ENCODE measurements around the gene RHBDF2.

Gene RHBDF2

DNA sequence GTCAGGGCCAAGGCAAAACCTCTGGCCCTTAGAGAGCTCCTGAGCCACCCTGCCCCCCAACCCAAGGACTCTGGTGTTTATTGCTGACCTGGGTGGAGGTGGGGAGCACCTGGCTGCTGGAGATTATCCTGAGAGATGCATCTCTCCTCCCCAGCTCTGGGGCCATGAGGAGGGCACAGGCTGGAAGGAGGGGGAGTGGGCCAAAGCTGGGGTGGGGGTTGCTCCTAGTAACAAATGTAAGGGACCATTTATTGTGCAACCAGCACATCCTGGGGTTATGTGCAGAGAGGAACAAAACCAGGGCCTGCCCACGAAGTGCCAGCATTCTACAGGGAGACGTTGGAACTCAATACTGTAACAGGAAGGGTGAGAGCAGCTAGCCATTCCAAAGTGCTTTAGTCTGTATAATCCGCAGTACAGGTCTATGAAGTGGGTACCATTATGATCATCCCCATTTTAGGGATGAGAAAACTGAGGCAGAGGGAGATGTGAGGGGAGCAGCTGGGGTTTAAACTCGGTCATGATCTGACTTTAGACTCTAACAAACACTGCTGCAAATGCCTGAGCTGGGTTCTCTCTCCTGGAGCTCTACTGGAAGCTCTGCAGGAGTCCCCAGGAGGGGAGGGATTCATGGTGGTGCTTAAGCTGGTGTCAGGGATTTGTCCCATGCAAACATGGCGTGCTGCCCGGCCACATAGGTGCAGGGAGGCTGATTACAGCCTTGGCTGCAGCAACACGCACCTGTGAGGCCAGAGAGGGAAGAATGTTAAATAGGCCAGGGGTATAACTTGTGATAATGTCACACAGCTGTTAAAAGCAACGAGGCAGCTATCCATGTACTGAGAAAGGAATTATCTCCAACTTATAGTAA is 1.4 kb upstream of the RHBDF2 start:
- DNase-seq (ENCODE audit: low read depth in 3 of 3, low spot score in 1 of 3): no peak

GRCh38 chr17:76501827-76502307 is 644 bp upstream of the RHBDF2 start:
- no peak for DNase-seq (ENCODE audit: low read depth in 3 of 3, low spot score in 1 of 3)

DNA sequence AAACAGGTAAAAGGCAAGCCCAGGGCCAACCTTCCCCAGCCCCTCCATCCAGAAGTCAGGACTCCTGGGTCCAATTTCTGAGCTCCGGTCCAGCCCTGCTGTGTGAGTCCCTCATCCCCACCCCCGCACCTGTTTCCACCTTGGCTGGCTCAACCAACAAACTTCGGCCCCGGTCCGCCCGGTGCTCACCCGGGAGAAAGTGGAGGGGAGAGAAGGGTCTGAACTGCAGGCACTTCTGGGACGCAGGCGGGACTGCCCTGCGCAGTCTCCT is 541 bp downstream of the RHBDF2 start:
- DNase-seq (ENCODE audit: low read depth in 3 of 3, low spot score in 1 of 3): no peak

DNA sequence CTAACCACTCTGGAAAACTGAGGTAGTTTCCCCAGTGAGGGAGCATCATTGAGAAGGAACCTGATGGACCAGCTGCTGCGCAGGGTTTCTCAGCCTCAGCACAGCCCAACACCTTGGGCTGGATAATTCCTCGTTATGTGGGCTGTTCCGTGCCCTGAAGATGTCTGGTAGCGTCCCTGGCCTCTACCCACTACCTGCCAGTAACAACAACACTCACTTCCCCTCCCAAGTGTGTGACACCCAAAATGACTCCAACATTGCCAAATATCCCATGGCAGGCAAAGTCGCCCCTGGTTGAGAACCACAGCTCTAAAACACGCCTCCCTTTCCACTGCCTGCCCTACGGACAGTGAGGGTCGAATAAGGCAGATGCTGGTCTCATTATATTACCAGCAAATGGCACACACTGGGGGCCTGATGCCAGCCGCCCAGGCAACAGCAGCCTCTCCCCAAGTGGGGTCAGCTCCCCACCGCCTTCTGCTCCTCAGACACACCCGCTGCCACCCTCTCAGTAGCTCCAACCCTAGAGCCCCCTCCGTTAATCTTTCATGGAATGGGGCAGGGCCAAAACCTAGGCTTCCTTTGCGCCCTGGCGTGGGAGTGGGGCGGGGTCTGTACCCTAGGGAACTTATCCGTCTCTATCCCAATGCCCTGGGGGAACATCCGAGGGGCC is 1.0 kb downstream of the RHBDF2 start:
- no peak for DNase-seq (ENCODE audit: low read depth in 3 of 3, low spot score in 1 of 3)

- DNase-seq (ENCODE audit: low read depth in 3 of 3, low spot score in 1 of 3): no peak
Measured at GRCh38 chr17:76499267-76499667, 2.0 kb downstream of the RHBDF2 start.

GRCh38 chr17:76498876-76499251 is 2.4 kb downstream of the RHBDF2 start:
- DNase-seq (ENCODE audit: low read depth in 3 of 3, low spot score in 1 of 3): no peak

DNA sequence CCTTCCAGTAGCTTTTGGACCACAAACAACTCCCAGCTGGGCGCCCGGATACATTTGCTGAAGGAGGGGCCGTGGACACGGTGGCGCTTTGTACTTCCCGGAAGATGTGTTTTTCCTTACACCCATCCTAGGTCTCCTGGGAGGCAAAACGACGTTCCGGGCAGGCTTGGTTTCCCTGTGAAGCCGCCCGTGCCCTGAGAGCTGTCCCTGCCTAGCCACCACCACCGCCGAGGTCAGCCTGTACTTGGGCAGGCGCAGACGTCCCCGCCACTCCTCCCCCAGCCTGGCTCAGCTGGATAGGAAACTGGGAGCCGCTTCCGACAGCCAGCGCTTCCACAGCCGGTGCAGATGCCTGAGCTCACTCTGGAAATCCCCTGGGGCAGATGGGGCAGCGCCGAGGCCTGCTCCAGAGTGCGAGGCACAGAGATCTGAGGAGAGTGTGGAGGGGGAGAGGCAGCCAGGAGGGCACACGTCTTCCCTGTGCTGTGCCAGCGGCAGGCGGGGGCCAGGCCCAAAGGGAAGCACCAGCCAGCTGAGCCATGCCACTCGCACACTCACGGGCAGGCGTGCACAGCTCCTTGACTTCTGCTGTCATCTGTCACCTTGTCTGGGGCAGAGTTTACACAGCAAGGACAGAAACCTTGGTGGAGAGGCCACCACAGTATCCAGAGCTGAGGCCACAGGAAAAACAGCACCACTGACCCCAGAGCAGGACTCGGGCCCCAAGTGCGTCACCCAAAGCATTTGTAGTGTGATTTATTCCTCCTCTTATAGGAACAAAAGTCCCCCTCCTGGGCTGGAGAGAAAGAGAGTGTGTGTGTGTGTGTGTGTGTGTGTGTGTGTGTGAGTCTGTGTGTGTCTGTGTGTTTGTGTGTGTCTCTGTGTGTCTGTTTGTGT is 3.0 kb downstream of the RHBDF2 start:
- DNase-seq (ENCODE audit: low read depth in 3 of 3, low spot score in 1 of 3): no peak

- no peak for DNase-seq (ENCODE audit: low read depth in 3 of 3, low spot score in 1 of 3)
Measured at GRCh38 chr17:76497699-76497978, 3.6 kb downstream of the RHBDF2 start.

DNA sequence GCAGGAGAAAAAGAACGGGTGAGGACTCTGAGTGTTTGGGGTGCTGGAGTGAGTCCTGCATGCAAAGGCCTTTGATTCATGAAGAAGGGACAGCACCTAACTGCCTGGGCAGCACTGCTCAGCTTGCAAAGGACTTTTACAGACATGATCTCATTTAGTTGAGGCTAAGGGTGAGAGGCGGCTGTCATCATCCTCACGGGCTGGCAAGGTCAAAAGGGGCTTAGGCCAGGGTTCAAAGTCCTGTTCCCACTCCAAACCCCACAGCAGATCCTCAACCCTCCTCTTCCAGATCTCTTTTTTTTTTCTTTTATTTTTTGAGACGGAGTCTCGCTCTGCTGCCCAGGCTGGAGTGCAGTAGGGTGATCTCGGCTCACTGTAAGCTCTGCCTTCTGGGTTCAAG is 4.8 kb downstream of the RHBDF2 start:
- DNase-seq (ENCODE audit: low read depth in 3 of 3, low spot score in 1 of 3): no peak

DNA sequence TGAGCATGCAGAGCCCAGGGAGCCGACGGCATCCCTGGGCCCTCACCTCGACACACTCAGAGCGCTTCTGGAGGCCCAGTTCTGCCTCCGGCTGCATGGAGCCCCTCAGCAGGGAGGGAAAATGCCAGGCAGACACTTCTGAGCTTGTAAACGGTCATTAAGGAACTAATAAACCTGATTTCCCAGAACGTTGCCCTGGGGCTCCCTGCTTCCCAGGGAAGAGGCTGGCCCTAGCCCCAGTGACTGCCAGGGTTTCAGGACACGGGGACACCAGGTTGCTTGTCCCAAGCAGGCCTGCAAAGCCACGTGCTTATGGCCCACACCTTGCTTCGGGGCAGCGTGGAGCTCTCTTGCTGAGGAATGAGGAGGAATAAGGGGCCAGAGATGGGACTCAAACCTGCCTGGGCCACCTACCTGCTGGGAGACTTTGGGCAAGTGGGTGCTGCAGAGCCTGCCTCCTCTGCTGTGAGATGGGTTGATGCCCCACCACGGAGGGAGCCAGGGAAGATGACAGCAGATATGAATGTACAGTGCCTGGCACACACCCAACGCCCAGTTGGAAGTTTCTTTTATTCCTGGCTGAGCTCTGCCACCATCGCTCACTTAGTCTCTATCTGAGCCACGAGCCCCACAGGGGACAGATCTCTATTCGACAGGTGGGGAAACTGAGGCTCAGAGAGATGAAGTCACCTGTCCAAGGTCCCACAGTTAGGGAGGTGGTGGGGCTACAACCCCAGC is 5.4 kb downstream of the RHBDF2 start:
- DNase-seq (ENCODE audit: low read depth in 3 of 3, low spot score in 1 of 3): no peak

- no peak for DNase-seq (ENCODE audit: low read depth in 3 of 3, low spot score in 1 of 3)
Measured at GRCh38 chr17:76493505-76494167, 7.6 kb downstream of the RHBDF2 start.

DNA sequence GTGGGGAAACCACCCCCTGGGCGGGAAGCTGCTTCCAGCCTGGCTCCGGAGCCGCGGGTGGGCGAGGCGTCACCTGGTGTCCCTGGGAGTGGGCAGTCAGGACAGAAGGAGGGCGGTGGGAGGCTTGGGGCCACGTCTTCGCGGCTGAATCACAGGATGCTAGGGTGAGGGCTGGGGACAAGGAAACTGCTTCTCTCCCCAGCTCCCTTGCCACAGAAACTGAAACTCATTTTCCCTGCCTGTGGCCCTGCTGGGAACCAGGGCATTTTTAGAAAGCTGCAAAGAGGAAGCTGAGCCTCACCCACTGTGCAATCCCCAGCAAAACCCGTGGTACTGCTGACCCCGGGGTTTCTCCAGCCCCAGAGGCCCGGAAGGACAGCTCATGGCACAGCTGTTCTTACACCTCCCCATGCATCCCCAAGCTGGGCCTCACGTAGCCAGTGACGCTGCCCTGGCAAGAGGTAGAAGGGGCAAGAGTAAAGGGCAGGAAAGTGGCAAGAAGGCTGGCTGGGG is 8.2 kb downstream of the RHBDF2 start:
- DNase-seq (ENCODE audit: low read depth in 3 of 3, low spot score in 1 of 3): no peak

DNA sequence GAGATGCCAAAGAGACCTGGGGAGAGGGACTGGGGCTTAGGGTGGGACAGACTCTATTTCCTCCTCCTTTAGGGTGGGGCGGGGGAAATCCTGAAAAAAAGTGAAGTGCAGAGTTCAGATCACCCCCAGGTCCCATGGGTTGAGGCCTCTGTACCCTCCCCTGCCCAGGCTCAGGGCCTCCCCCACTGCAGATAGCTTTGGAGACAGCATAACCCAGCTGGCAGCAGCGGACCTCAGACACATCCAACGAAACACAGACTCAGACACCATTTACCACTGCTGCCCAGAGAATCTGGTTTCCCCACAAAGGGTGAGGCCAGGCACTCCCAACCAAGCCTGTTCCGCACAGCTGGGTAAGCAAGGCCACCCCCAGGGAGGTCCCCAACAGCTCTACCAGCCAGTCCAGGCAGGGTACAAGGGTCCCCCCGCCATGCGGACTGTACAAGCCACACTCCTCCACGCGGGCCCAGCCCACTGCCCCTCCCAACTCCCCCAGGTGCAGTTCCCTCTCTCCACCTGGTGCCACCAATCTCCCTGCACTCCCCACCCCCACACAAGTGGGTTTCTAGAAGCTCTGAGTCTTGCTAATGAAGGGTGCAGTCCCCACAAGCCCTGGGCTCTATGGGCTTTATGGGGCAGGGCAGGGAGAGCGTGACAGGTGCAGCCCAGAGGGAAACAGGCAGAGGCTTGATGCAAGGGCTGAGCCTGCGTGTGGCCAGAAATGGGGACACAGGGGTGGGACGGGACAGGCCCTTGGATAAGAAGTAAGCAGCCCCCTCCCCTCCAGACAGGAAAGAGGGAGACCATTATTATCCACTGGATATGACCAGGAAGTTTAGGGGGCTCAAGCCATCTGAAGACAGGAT is 8.9 kb downstream of the RHBDF2 start:
- DNase-seq (ENCODE audit: low read depth in 3 of 3, low spot score in 1 of 3): no peak

- no peak for DNase-seq (ENCODE audit: low read depth in 3 of 3, low spot score in 1 of 3)
Measured at GRCh38 chr17:76491271-76492122, 9.7 kb downstream of the RHBDF2 start.

DNA sequence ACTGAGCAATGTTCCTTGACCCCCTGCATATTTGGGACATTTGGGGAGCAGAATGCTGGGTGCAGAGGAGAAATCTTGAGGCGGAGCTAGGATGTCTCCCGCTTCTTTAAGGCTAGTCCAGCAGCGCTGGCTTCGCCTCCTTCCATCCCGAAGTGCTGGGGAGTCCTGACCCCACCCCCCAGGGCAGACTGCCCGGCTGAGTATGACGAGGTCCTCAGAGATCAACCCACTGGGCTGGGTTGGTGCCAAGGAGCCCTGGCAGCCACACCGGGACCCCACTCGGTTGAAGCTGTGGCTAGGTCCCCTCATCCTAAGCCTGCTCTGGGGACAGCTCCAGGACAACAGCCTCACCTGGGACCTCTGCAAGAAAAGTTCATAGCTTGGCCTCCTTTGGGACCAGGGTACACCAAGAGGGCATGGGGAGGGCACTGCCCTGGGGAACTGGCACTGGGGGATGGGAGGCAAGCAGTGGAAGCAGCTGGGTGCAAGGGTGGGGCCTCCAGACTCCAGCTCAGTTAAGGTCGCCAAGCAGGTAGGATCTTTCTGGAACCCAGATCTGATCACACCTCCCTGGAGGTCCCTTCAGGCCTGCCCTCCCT is 11.0 kb downstream of the RHBDF2 start:
- DNase-seq (ENCODE audit: low read depth in 3 of 3, low spot score in 1 of 3): no peak

GRCh38 chr17:76487451-76488192 is 13.6 kb downstream of the RHBDF2 start:
- no peak for DNase-seq (ENCODE audit: low read depth in 3 of 3, low spot score in 1 of 3)

DNA sequence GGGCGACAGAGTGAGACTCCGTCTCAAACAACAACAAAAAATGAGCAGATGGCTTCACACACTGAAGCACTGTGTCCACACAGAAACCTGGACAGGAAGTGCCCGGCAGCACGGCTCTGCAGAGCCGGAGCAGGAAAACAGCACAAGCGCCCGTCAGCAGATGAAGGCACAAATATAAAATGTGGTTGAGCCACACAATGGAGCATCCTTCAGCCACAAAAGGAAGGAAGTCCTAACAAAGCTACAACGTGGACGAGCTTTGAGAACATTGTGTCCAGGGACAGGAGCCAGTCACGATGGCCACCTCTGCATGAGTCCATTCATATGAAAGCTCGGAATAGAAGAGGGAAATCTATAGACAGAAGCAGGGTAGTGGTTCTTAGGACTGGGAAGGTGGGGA is 15.7 kb downstream of the RHBDF2 start:
- no peak for DNase-seq (ENCODE audit: low read depth in 3 of 3, low spot score in 1 of 3)
